Loucy (cell line): ENCODE measurements around the gene SLC2A4.
A peak's percentile ranks its signal among the peaks of the same experiment; 100 is the strongest.
"Not testable (repeated sequence)": the region's sequence is repeated elsewhere in the genome, so short reads cannot be mapped to it uniquely, and the experiment has no call there.

ENCODE experiments used
- H2AFZ ChIP-seq: fragments of 200-600 bp; sonication (generic); 2 replicates; pipeline ENCODE4 v1.6.0; 2016; ENCODE audit warnings: antibody characterized with exemption, mild to moderate bottlenecking, low read length, moderate library complexity
- H3F3A ChIP-seq: fragments of 200-600 bp; 2 replicates; pipeline ENCODE4 v1.6.0; 2016; ENCODE audit warnings: antibody characterized with exemption, low read depth, mild to moderate bottlenecking
- H3K27me3 ChIP-seq: fragments of 200-600 bp; sonication (generic); 2 replicates; pipeline ENCODE4 v1.6.1; 2014; ENCODE audit warnings: low read length, mild to moderate bottlenecking; ENCODE audit not compliant: insufficient read depth, poor library complexity, severe bottlenecking
- H3K36me3 ChIP-seq: fragments of 200-600 bp; sonication (generic); 2 replicates; pipeline ENCODE4 v1.6.1; 2016; ENCODE audit warnings: low read length; ENCODE audit not compliant: insufficient read depth
- H3K4me1 ChIP-seq: fragments of 200-600 bp; sonication (generic); 2 replicates; pipeline ENCODE4 v1.5.1; 2014; ENCODE audit warnings: low read length, mild to moderate bottlenecking; ENCODE audit not compliant: insufficient read depth, poor library complexity, severe bottlenecking
- H3K4me2 ChIP-seq: fragments of 200-600 bp; sonication (generic); 2 replicates; pipeline ENCODE4 v1.6.0; 2014; ENCODE audit warnings: antibody characterized with exemption, low read length, low read depth, mild to moderate bottlenecking; ENCODE audit not compliant: poor library complexity, severe bottlenecking
- H3K4me3 ChIP-seq: fragments of 200-600 bp; sonication (generic); 2 replicates; pipeline ENCODE4 v1.5.1; 2014; ENCODE audit warnings: low read length, mild to moderate bottlenecking, mixed read lengths; ENCODE audit not compliant: poor library complexity, severe bottlenecking
- H3K79me2 ChIP-seq: fragments of 200-600 bp; sonication (generic); 2 replicates; pipeline ENCODE4 v1.6.1; 2014; ENCODE audit warnings: low read length; ENCODE audit not compliant: insufficient read depth
- H3K9ac ChIP-seq: fragments of 200-600 bp; sonication (generic); 2 replicates; pipeline ENCODE4 v1.6.0; 2014; ENCODE audit warnings: mild to moderate bottlenecking, low read depth, low read length, moderate library complexity; ENCODE audit not compliant: poor library complexity, severe bottlenecking
- H3K9me2 ChIP-seq: fragments of 200-600 bp; sonication (generic); replicated peaks from 2 replicates; pipeline ENCODE4 v1.6.1; 2016; ENCODE audit warnings: low read depth, low read length, mixed read lengths
- H3K9me3 ChIP-seq: fragments of 200-600 bp; sonication (generic); 2 replicates; pipeline ENCODE4 v1.6.1; 2014; ENCODE audit warnings: mild to moderate bottlenecking, antibody characterized with exemption, low read length, low read depth; ENCODE audit not compliant: insufficient read depth
- H4K20me1 ChIP-seq: fragments of 200-600 bp; sonication (generic); 2 replicates; pipeline ENCODE4 v1.6.0; 2014; ENCODE audit warnings: antibody characterized with exemption, low read length, mild to moderate bottlenecking; ENCODE audit not compliant: insufficient read depth, poor library complexity, severe bottlenecking
- EZH2phosphoT487 ChIP-seq: fragments of 200-600 bp; IDR thresholded peaks from 2 replicates; pipeline ENCODE4 v1.6.1; 2018; ENCODE audit warnings: antibody characterized with exemption, mild to moderate bottlenecking, moderate library complexity, borderline replicate concordance
- TF ChIP-seq, protein P1 (sequence below): fragments of 200-600 bp; sonication (generic); conservative IDR thresholded peaks from 2 replicates; pipeline ENCODE4 v1.5.1; 2014; ENCODE audit warnings: mild to moderate bottlenecking, antibody characterized with exemption, low read length

Gene SLC2A4

DNA sequence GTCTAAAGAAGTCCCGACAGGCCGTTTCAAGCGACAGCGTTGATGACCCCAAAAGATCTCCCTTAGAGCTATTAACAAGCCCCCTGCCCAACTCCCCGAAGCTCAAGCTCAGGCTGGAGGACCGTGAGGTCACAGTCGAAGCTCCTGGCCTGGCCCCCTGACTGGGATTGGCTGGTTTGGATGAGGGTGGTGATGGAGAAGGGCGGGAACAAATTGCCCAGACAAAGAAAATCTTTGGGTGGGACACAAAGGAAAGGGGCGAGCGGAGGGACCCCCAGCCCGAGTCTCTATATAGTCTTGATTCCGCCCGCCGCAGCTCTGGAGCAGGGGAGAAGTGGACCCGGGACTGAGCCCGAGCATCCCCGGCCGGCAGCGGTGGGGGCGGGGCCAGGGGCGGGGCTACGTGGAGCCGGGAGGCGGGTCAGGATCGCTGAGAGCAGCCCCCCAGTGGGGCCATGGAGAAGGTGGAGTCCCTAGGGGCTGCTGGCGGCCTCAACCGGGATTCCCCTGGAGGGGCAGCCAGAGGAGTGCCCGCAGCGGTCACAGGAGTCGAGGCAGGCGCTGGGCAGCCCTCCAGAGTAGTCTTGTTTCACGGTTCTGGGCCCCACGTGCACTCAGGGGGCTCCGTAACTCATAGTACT, 48.6 kb downstream of the SLC2A4 start:
- peak overlapping the region; percentile 84 for H3K4me3 ChIP-seq

GRCh38 chr17:7330638-7331015, 49.1 kb downstream of the SLC2A4 start:
- peaks cover 37% of the 10 kb centered on the region for H3K4me1 ChIP-seq
- H3K4me3 ChIP-seq = peak overlapping the region; percentile 84
- H3K9me2 ChIP-seq = no peaks in the 10 kb centered on the region
- peak overlapping the region; percentile 77 for H3K4me2 ChIP-seq
- no peaks in the 10 kb centered on the region for H3K9me3 ChIP-seq
- peak overlapping the region; percentile 78; the same call in 1 of the 2 replicates for H2AFZ ChIP-seq
- TF ChIP-seq, protein P1, sequence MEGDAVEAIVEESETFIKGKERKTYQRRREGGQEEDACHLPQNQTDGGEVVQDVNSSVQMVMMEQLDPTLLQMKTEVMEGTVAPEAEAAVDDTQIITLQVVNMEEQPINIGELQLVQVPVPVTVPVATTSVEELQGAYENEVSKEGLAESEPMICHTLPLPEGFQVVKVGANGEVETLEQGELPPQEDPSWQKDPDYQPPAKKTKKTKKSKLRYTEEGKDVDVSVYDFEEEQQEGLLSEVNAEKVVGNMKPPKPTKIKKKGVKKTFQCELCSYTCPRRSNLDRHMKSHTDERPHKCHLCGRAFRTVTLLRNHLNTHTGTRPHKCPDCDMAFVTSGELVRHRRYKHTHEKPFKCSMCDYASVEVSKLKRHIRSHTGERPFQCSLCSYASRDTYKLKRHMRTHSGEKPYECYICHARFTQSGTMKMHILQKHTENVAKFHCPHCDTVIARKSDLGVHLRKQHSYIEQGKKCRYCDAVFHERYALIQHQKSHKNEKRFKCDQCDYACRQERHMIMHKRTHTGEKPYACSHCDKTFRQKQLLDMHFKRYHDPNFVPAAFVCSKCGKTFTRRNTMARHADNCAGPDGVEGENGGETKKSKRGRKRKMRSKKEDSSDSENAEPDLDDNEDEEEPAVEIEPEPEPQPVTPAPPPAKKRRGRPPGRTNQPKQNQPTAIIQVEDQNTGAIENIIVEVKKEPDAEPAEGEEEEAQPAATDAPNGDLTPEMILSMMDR = no peak
- no peak for TF ChIP-seq EZH2phosphoT487
- H3K9ac ChIP-seq = peak overlapping the region; percentile 76
- no peaks in the 10 kb centered on the region for H3F3A ChIP-seq
- H3K36me3 ChIP-seq = no peaks in the 10 kb centered on the region
- H3K27me3 ChIP-seq = no peaks in the 10 kb centered on the region
- peaks cover 29% of the 10 kb centered on the region for H3K79me2 ChIP-seq
- peaks cover 5% of the 10 kb centered on the region for H4K20me1 ChIP-seq

More for the DNA sequence above, 48.6 kb downstream of the SLC2A4 start:
- Histone ChIP-seq H3K9ac (peak overlapping the region; percentile 76), H3F3A (no peaks in the 10 kb centered on the region), H3K79me2 (peaks cover 24% of the 10 kb centered on the region), H3K9me2 (no peaks in the 10 kb centered on the region), H2AFZ (peak overlapping the region; percentile 78), H3K9me3 (no peaks in the 10 kb centered on the region), H3K36me3 (no peaks in the 10 kb centered on the region), H3K4me1 (peaks cover 31% of the 10 kb centered on the region), H4K20me1 (peaks cover 5% of the 10 kb centered on the region), H3K4me2 (peak overlapping the region; percentile 77), H3K27me3 (no peaks in the 10 kb centered on the region)
- TF ChIP-seq, protein P1 = no peak
- no peak for TF ChIP-seq EZH2phosphoT487

DNA sequence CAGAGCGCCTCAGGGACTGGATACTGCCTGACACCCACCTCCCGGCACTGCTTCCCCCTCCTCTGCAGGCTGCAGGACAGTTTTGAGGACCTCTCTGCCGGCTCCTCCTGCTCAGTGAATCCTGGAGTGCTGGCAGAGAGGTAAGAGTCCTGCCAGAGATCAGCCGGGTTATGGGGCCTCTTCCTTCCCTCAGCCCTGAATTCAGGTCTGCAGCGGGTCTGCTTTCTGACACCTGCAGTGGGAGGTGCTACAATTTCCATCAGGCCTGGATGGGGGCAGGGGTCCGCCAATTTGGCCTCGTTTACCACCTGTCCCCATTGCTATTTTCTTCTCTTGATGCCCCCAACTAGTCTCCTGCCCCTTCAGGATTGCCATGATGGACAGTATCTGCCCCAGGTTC, 50.6 kb downstream of the SLC2A4 start:
- Histone ChIP-seq H3K4me2 (no peak overlapping the region), H3K9ac (peak overlapping the region; percentile 30), H3K4me1 (peaks cover 43% of the 10 kb centered on the region), H3F3A (0 out of 2 replicates have a peak, but pooled peaks cover 2% of the 10 kb centered on the region), H3K4me3 (no peak overlapping the region), H3K36me3 (no peaks in the 10 kb centered on the region), H3K27me3 (no peaks in the 10 kb centered on the region), H3K9me3 (no peaks in the 10 kb centered on the region), H2AFZ (no peak overlapping the region), H3K9me2 (no peaks in the 10 kb centered on the region), H4K20me1 (peaks cover 6% of the 10 kb centered on the region), H3K79me2 (peaks cover 39% of the 10 kb centered on the region)
- TF ChIP-seq, protein P1 = no peak
- TF ChIP-seq EZH2phosphoT487 = no peak

DNA sequence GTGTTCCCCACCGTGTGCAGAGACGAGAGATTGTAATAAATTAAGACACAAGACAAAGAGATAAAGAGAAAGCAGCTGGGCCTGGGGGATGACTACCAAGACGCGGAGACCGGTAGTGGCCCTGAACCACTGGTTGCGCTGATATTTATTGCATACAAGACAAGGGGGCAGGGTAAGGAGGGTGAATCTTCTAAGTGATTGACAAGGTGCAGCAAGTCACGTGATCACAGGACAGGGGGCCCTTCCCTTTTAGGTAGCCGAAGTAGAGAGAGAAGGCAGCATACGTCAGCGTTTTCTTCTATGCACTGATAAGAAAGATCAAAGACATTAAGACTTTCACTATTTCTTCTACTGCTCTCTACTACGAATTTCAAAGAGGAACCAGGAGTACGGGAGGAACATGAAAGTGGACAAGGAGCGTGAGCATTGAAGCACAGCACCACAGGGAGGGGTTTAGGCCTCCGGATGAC, 51.1 kb downstream of the SLC2A4 start:
- Histone ChIP-seq H3K4me1 (peaks cover 45% of the 10 kb centered on the region), H3K79me2 (peaks cover 39% of the 10 kb centered on the region), H4K20me1 (peaks cover 10% of the 10 kb centered on the region)
- not testable (repeated sequence) for H3K36me3 ChIP-seq, H3K9me2 ChIP-seq, H3K4me3 ChIP-seq, H2AFZ ChIP-seq, H3F3A ChIP-seq, H3K4me2 ChIP-seq, H3K9me3 ChIP-seq, H3K27me3 ChIP-seq, H3K9ac ChIP-seq
